ENCODE measurements around the gene RAET1G. TPM values are rescaled to one million over a fixed set of nuclear protein-coding genes. Genes with fewer than 3 reads are reported as not detected.
"Not testable (repeated sequence)": the region's sequence is repeated elsewhere in the genome, so short reads cannot be mapped to it uniquely, and the experiment has no call there.

RAET1G gene
- total RNA-seq, 1 experiment from 2014 or later, result not detected

GRCh38 chr6:149960488-149960887 lies 37.6 kb upstream of the RAET1G start:
- no peaks in the 10 kb centered on the region for H3K9me3 ChIP-seq (replicated peaks)
- no peak for DNase-seq
- no peak overlapping the region for H3K4me3 ChIP-seq
- no peak overlapping the region for H3K27ac ChIP-seq
- no peaks in the 10 kb centered on the region for H3K36me3 ChIP-seq
- H3K27me3 ChIP-seq, result peaks cover 7% of the 10 kb centered on the region; the same call in 1 of the 2 replicates
- peaks cover 14% of the 10 kb centered on the region for H3K4me1 ChIP-seq

- not testable (repeated sequence) for DNase-seq; H3K36me3 ChIP-seq; H3K4me3 ChIP-seq; H3K9me3 ChIP-seq (replicated peaks); H3K27ac ChIP-seq; H3K27me3 ChIP-seq
- H3K4me1 ChIP-seq, result peaks cover 14% of the 10 kb centered on the region
Measured at GRCh38 chr6:149959806-149960205, 36.9 kb upstream of the RAET1G start.

GRCh38 chr6:149958124-149958523 lies 35.2 kb upstream of the RAET1G start:
- not testable (repeated sequence) for H3K27ac ChIP-seq; H3K4me3 ChIP-seq; DNase-seq; H3K9me3 ChIP-seq (replicated peaks); H3K27me3 ChIP-seq; H3K36me3 ChIP-seq
- peaks cover 14% of the 10 kb centered on the region for H3K4me1 ChIP-seq

DNA sequence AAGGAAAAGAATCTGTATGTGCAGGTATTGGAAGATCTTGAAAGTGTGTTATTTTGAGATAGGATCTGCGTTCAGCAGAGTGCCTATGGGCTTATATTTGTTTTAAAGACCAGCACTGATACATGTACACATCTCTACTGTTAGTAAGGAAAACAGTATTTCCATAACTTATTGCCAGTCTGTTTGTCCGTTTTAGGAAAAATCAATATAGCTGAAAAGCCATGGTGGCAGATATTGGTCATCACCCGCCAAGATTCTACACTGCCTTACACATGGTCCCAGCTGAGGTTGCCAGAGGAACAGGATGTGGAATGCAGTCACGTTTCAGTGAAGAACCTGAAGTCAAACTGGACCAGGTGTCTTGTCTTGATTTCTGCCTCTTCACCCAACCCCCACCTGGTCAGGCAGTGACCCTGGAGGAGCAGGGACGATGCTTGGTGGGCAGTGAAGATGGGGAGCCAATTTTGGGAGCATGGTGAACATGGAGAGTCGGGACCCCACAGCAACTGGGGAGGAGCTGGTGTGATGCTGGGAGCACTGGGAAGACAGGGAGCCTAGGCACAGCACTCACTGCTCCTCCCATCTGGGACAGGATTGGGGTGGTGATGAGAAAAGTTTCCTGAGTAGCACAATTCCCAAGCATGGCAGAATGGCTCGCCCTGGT lies 32.9 kb upstream of the RAET1G start:
- H3K36me3 ChIP-seq; H3K9me3 ChIP-seq (replicated peaks); H3K27ac ChIP-seq; H3K4me1 ChIP-seq; H3K27me3 ChIP-seq; DNase-seq; H3K4me3 ChIP-seq: not testable (repeated sequence)

- not testable (repeated sequence) for H3K27ac ChIP-seq; DNase-seq; H3K27me3 ChIP-seq; H3K4me1 ChIP-seq; H3K4me3 ChIP-seq; H3K36me3 ChIP-seq; H3K9me3 ChIP-seq (replicated peaks)
Measured at GRCh38 chr6:149954984-149955653, 32.2 kb upstream of the RAET1G start.

DNA sequence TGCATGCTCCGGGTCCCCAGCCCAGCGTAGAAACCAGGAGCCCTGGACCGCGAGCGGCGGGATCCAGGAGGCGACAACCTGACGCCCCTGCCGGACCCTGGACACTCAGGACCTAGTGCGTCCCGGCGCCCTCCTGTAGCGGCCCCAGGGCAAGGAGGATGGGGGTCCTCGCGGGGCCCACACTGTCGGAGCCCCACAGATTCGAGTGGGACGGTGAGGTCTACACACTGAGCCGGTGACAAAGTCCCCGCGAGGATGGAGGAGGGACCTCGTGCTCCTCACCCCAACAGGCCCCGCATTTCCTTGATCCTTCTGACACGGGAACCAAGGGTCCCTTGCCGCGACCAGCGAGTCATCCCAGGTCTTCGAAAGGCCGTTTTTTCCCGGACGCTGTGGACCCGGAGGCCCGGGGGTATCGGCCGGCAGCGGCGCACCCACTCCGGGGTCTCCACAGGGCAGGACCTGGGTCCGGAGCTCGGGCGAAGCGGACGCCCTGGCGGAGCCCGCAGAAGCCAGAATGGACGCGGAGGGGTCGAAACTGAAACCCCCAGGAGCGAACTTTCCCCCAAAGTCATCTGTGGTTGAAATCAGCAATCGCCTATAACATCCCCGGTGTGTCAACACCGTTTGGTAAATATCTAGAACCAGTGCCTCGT lies 31.5 kb upstream of the RAET1G start:
- not testable (repeated sequence) for H3K4me1 ChIP-seq; H3K9me3 ChIP-seq (replicated peaks); H3K36me3 ChIP-seq; H3K27me3 ChIP-seq; H3K27ac ChIP-seq; H3K4me3 ChIP-seq; DNase-seq

GRCh38 chr6:149953934-149954327 lies 31.0 kb upstream of the RAET1G start:
- not testable (repeated sequence) for H3K27ac ChIP-seq; H3K9me3 ChIP-seq (replicated peaks); H3K36me3 ChIP-seq; DNase-seq; H3K4me3 ChIP-seq; H3K27me3 ChIP-seq; H3K4me1 ChIP-seq

DNA sequence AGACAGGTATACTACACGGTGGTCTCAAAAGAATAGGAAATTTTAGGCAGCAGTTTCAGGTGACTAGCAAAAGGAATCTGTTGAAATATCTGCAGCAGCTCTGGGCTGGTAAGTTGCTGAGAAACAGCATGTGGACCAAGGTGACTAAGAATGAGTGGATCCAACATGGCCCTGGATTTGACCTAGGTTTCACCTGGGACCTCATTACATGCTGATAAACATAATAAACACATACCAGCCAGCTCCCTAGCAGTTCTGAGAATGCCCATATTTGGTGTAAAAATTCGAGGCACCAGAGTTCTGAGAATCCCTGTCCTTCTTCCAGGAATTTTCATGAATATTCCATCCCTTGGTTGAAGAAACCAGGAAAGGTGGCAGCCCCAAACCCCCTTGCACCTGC lies 30.5 kb upstream of the RAET1G start:
- H3K27me3 ChIP-seq; H3K4me1 ChIP-seq; H3K4me3 ChIP-seq; H3K36me3 ChIP-seq; H3K9me3 ChIP-seq (replicated peaks); H3K27ac ChIP-seq; DNase-seq: not testable (repeated sequence)

GRCh38 chr6:149951626-149952025 lies 28.7 kb upstream of the RAET1G start:
- H3K27me3 ChIP-seq, result peaks cover 3% of the 10 kb centered on the region; the same call in 1 of the 2 replicates
- H3K4me3 ChIP-seq, result no peak overlapping the region
- no peak overlapping the region for H3K27ac ChIP-seq
- H3K4me1 ChIP-seq, result no peaks in the 10 kb centered on the region
- H3K36me3 ChIP-seq, result no peaks in the 10 kb centered on the region
- no peaks in the 10 kb centered on the region for H3K9me3 ChIP-seq (replicated peaks)
- DNase-seq, result no peak

- Histone ChIP-seq H3K27ac (no peak overlapping the region), H3K36me3 (no peaks in the 10 kb centered on the region), H3K4me3 (no peak overlapping the region), H3K9me3 (replicated peaks) (no peaks in the 10 kb centered on the region), H3K4me1 (no peaks in the 10 kb centered on the region), H3K27me3 (peaks cover 3% of the 10 kb centered on the region; the same call in 1 of the 2 replicates)
- DNase-seq, result no peak
Measured at GRCh38 chr6:149951096-149951495, 28.2 kb upstream of the RAET1G start.

- H3K4me3 ChIP-seq, result no peak overlapping the region
- H3K27ac ChIP-seq, result no peak overlapping the region
- H3K9me3 ChIP-seq (replicated peaks), result no peaks in the 10 kb centered on the region
- DNase-seq, result no peak
- no peaks in the 10 kb centered on the region for H3K36me3 ChIP-seq
- no peaks in the 10 kb centered on the region for H3K4me1 ChIP-seq
- H3K27me3 ChIP-seq, result no peaks in the 10 kb centered on the region; the same call in 1 of the 2 replicates
Measured at GRCh38 chr6:149950423-149950822, 27.5 kb upstream of the RAET1G start.

DNA sequence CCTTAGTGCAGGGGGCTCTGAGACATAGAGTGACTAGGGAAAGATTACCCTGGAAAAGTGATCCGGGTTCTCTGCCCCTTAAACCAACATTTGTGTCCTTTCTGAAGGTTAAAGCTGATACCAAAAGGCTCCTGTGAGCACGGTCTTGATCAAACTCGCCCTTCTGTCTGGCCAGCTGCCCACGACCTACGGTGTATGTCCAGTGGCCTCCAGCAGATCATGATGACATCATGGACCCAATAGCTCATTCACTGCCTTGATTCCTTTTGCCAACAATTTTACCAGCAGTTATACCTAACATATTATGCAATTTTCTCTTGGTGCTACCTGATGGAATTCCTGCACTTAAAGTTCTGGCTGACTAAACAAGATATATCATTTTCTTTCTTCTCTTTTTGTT lies 25.7 kb upstream of the RAET1G start:
- Histone ChIP-seq H3K9me3 (replicated peaks) (no peaks in the 10 kb centered on the region), H3K4me3 (no peak overlapping the region), H3K36me3 (no peaks in the 10 kb centered on the region), H3K27ac (no peak overlapping the region), H3K27me3 (no peaks in the 10 kb centered on the region; the same call in 1 of the 2 replicates), H3K4me1 (no peaks in the 10 kb centered on the region)
- no peak for DNase-seq

DNA sequence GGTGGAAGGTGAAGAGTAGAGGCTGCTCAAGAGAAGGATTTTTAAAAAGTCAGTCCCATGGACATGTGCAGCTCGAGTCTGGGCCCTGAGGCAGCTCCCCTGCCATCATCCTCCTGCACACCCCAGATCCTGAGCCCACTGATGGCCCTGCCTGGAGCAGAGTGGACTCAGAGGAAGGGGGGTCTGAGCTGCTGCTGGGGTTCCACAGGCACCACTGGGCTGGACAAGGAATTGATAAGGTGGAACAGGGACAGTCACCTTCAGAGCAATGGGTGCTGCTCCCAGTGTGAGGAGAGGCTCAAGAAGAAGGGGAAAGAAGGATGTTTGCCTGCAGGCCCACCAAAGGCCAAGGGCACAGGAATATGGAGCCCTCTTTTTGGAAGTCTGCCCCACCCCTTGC lies 25.1 kb upstream of the RAET1G start:
- Histone ChIP-seq H3K9me3 (replicated peaks) (no peaks in the 10 kb centered on the region), H3K27me3 (no peaks in the 10 kb centered on the region; the same call in 1 of the 2 replicates), H3K27ac (no peak overlapping the region), H3K36me3 (no peaks in the 10 kb centered on the region), H3K4me3 (no peak overlapping the region), H3K4me1 (no peaks in the 10 kb centered on the region)
- DNase-seq, result no peak

DNA sequence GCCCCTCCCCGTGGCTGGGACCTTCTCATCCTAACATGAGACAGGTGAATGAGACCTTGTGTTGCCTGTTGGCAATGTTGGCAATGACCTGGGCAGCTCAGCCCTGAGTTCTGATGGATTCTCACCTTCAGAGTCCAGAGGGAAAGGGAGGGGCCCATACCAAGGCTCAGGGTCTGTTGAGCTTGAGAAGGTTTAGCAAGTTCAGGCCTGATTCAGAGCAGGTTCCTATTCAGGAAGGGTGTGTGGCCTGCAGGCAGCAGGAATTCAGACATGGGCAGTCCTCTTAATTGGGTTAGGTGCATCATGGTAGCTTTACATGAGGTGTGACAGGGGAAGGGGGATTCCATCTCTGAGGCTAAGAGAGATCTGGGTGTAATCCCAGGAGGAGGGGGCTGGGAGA lies 24.6 kb upstream of the RAET1G start:
- H3K27me3 ChIP-seq; H3K27ac ChIP-seq; H3K4me3 ChIP-seq; H3K4me1 ChIP-seq; DNase-seq; H3K36me3 ChIP-seq; H3K9me3 ChIP-seq (replicated peaks): not testable (repeated sequence)

DNA sequence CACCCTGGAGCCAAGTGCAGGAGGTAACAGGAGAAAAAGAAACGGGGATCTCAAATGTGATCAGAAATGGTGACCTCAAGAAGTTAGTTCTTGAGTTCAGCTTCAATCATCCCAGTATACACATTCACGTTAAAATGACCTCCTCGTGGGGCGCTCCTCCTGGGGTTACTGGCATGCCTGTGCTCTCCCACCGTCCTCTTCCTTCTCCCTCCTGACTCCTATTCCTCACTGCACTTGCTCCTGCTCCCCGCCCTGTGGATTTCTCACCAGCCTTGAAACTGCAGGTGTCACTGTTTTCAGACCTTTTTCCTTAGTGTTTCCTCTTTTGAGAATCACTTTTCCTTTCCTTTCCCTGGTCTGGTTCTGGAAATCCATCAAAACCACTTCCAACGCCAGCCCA lies 23.7 kb upstream of the RAET1G start:
- H3K4me1 ChIP-seq; H3K27me3 ChIP-seq; DNase-seq; H3K9me3 ChIP-seq (replicated peaks); H3K36me3 ChIP-seq; H3K4me3 ChIP-seq; H3K27ac ChIP-seq: not testable (repeated sequence)

All from SJCRH30 (cell line).